ENCODE measurements around the gene TCEANC2.

The TCEANC2 gene

DNA sequence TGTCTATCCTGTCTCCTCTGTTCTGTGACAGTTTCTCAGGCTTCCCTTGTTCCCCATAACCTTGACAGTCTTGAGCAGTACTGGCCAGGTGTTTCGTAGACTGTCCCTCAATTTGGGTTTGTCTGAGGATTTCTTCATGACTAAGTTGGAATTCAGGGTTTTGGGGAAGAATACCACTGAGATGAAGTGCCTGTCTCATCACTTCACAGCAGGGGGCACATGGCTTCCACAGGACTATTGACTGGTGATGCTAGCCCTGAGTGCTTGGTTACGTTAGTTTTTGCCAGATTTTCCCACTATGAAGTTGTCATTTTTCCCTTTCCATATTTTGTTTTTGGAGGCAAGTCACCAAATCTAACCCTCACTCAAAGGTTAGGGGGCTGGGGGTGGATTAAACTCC lies 53.7 kb downstream of the TCEANC2 start:
- no peak overlapping the region for H3K27ac ChIP-seq (ENCODE audit: low read depth, low read length)
- no peaks in the 10 kb centered on the region for H3K4me1 ChIP-seq (ENCODE audit: control insufficient read depth, insufficient read depth, low read length)
- H3K9me3 ChIP-seq (ENCODE audit: control insufficient read depth, insufficient read depth, low read length) = no peaks in the 10 kb centered on the region
- H3K27me3 ChIP-seq (ENCODE audit: control insufficient read depth, insufficient read depth, low read length) = no peaks in the 10 kb centered on the region
- no peak overlapping the region for H3K9ac ChIP-seq (ENCODE audit: low read depth, low read length)
- H3K36me3 ChIP-seq (ENCODE audit: control insufficient read depth, insufficient read depth, low read length) = no peaks in the 10 kb centered on the region
- H3K4me3 ChIP-seq (ENCODE audit: low read depth, low read length) = no peak overlapping the region

DNA sequence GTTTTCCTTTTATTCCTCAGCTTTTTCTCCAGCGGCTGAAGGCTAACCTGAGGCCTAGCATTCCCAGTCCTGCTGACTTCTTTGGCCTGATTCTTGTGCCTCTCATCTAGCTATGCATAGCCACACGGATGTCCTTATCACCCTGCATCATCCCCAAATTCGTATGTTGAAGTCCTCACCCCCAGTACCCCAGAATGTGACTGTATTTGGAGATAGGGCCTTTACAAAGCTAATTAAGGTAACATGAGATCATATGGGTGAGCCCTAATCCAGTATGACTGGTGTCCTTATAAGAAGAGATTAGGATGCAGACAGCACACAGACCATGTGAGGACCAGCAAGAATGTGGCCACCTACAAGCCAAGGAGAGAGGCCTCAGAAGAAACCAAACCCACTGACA lies 54.7 kb downstream of the TCEANC2 start:
- Histone ChIP-seq H3K9me3 (ENCODE audit: control insufficient read depth, insufficient read depth, low read length) (no peaks in the 10 kb centered on the region), H3K4me3 (ENCODE audit: low read depth, low read length) (no peak overlapping the region), H3K27ac (ENCODE audit: low read depth, low read length) (no peak overlapping the region)

DNA sequence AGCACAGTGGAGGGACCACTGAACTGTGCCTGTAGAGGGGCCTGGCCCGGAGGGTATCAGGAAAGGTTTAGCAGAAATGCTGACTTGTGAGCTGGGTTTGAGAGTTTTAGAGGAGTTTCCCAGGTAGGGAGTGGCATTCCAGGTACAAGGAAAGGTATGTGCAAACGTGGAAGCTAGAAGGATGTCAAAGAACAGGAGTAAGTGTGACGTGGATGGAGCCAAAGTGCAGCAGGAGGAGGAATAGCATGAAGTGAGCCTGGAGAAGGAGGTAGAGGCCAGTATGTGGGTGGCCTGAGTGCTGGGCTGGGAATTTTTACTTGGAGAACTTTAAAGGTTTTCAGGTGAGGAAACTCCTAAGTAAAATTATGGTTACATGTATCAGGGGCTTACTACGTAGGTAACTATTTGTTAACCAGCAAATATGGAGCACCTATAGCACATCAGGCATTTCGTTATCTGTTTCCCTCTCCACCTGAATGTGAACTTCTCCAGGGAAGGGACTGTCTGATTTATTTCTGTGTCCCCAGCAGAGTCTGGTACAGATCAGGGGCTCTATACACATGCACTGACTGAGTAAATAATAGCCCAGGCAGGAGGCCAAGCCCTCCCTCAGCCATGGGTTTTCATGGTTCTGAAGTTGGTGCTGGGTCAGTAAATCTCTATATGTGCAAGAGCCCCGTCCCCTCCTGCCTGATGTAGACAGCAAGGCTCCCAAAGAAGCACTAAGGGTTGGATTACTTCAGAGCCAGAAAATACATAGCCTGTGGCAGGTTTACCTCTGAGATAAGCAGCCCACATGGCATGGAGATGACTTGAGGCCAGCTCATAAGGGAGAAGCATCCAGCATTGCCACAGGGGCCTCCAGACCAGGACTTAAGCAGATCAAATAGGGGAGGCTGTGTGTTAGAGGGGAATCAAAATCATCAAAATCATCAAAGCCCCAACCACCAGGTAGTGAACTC lies 56.0 kb downstream of the TCEANC2 start:
- Histone ChIP-seq H3K9me3 (ENCODE audit: control insufficient read depth, insufficient read depth, low read length) (no peaks in the 10 kb centered on the region), H3K27me3 (ENCODE audit: control insufficient read depth, insufficient read depth, low read length) (no peaks in the 10 kb centered on the region), H3K36me3 (ENCODE audit: control insufficient read depth, insufficient read depth, low read length) (no peaks in the 10 kb centered on the region), H3K9ac (ENCODE audit: low read depth, low read length) (no peak overlapping the region), H3K4me3 (ENCODE audit: low read depth, low read length) (no peak overlapping the region), H3K27ac (ENCODE audit: low read depth, low read length) (no peak overlapping the region), H3K4me1 (ENCODE audit: control insufficient read depth, insufficient read depth, low read length) (no peaks in the 10 kb centered on the region)

More for the DNA sequence above, 54.7 kb downstream of the TCEANC2 start:
- Histone ChIP-seq H3K27me3 (ENCODE audit: control insufficient read depth, insufficient read depth, low read length) (no peaks in the 10 kb centered on the region), H3K9ac (ENCODE audit: low read depth, low read length) (no peak overlapping the region), H3K36me3 (ENCODE audit: control insufficient read depth, insufficient read depth, low read length) (no peaks in the 10 kb centered on the region), H3K4me1 (ENCODE audit: control insufficient read depth, insufficient read depth, low read length) (no peaks in the 10 kb centered on the region)

DNA sequence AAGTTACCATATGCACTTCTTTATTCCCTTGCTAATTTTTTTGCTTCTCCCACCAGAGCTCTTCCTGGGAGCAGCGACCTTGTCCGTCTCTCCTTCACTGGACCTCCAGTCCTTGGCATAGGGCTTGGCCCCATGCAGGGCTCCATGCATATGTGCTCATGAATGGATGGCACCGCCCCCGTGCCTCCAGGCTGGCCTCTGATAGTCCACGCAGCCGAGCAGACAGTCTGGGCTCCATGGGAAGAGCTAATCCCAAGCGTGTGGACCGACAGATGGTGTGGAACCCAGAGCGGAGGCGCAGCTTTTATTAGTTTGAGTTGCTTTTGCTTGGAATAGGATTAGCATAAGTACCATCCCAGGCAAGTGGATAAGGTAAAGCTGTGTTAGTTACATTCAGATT lies 57.6 kb downstream of the TCEANC2 start:
- H3K27ac ChIP-seq (ENCODE audit: low read depth, low read length) = no peak overlapping the region
- H3K27me3 ChIP-seq (ENCODE audit: control insufficient read depth, insufficient read depth, low read length) = no peaks in the 10 kb centered on the region
- H3K9me3 ChIP-seq (ENCODE audit: control insufficient read depth, insufficient read depth, low read length) = no peaks in the 10 kb centered on the region
- H3K4me3 ChIP-seq (ENCODE audit: low read depth, low read length) = no peak overlapping the region
- H3K4me1 ChIP-seq (ENCODE audit: control insufficient read depth, insufficient read depth, low read length) = no peaks in the 10 kb centered on the region
- H3K36me3 ChIP-seq (ENCODE audit: control insufficient read depth, insufficient read depth, low read length) = no peaks in the 10 kb centered on the region
- H3K9ac ChIP-seq (ENCODE audit: low read depth, low read length) = no peak overlapping the region

DNA sequence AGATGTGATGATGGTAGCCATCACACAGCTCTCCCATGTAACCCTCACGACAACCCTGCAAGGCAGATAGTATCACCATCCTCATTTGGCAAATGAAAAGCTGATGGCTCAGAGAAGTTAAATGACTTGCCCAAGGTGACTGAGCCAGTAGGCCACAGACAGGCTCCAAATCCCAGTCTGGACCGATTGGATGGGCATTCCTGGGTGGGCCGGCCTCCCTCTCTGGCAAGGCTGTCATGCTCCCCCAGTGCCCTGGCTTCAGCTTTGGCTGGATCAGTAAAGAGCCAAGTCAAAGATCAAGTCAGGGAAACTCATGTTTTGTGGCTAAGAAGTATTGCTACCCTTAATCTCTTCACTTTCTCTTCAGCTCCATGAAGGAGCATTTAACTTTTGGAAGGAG lies 58.2 kb downstream of the TCEANC2 start:
- no peaks in the 10 kb centered on the region for H3K4me1 ChIP-seq (ENCODE audit: control insufficient read depth, insufficient read depth, low read length)
- no peaks in the 10 kb centered on the region for H3K36me3 ChIP-seq (ENCODE audit: control insufficient read depth, insufficient read depth, low read length)
- H3K27me3 ChIP-seq (ENCODE audit: control insufficient read depth, insufficient read depth, low read length) = no peaks in the 10 kb centered on the region
- no peak overlapping the region for H3K27ac ChIP-seq (ENCODE audit: low read depth, low read length)
- H3K9me3 ChIP-seq (ENCODE audit: control insufficient read depth, insufficient read depth, low read length) = no peaks in the 10 kb centered on the region
- H3K9ac ChIP-seq (ENCODE audit: low read depth, low read length) = no peak overlapping the region
- H3K4me3 ChIP-seq (ENCODE audit: low read depth, low read length) = no peak overlapping the region

DNA sequence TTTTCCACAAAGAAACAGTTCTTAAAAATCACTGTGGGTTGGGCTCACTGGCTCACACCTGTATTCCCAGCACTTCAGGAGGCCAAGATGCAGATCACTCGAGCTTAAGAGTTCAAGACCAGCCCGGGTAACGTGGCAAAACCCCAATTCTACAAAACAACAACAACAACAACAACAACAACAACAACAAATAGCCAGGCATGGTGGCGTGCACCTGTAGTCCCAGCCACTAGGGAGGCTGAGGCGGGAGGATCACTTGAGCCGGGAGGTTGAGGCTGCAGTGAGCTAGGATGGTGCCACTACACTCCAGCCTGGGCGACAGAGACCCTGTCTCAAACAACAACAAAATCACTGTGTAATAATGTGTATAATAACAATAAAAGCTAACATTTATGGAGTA lies 58.6 kb downstream of the TCEANC2 start:
- H3K4me1 ChIP-seq (ENCODE audit: control insufficient read depth, insufficient read depth, low read length) = no peaks in the 10 kb centered on the region
- no peak overlapping the region for H3K4me3 ChIP-seq (ENCODE audit: low read depth, low read length)
- no peak overlapping the region for H3K9ac ChIP-seq (ENCODE audit: low read depth, low read length)
- H3K27me3 ChIP-seq (ENCODE audit: control insufficient read depth, insufficient read depth, low read length) = no peaks in the 10 kb centered on the region
- no peaks in the 10 kb centered on the region for H3K9me3 ChIP-seq (ENCODE audit: control insufficient read depth, insufficient read depth, low read length)
- H3K36me3 ChIP-seq (ENCODE audit: control insufficient read depth, insufficient read depth, low read length) = no peaks in the 10 kb centered on the region
- no peak overlapping the region for H3K27ac ChIP-seq (ENCODE audit: low read depth, low read length)

DNA sequence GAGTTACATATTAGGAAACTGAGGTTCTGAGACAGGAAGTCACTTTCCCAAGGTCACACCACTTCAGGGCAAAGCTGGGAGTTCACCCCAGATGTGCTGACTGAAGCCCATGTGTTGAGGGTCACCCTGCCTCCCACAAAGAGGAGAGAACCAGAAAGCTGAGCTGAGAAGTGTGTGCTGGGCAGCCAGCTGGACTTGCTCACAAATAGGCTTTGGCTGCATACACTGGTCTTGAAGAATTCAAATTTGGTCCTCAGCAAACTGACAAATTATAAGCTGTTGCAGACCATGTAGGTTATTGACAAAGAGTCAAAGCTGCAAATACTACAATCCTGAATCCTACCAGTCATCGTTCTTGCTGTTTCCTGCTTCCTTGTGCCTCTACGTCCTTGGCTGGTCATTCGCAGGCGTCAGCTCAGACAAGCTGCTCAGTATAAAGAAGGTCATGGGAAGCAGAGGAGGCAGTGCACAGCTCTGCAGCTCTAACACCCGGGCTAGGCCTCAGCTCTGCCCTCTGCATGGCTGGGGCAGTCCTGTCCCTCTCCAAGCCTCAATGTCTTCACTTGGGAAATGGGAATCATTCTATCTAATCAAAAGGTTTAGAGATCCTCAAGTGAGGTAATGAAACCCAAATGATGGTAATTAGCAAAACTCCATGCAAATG lies 59.4 kb downstream of the TCEANC2 start:
- Histone ChIP-seq H3K27me3 (ENCODE audit: control insufficient read depth, insufficient read depth, low read length) (no peaks in the 10 kb centered on the region), H3K9me3 (ENCODE audit: control insufficient read depth, insufficient read depth, low read length) (no peaks in the 10 kb centered on the region), H3K4me1 (ENCODE audit: control insufficient read depth, insufficient read depth, low read length) (no peaks in the 10 kb centered on the region), H3K9ac (ENCODE audit: low read depth, low read length) (no peak overlapping the region), H3K36me3 (ENCODE audit: control insufficient read depth, insufficient read depth, low read length) (no peaks in the 10 kb centered on the region), H3K4me3 (ENCODE audit: low read depth, low read length) (no peak overlapping the region), H3K27ac (ENCODE audit: low read depth, low read length) (no peak overlapping the region)

DNA sequence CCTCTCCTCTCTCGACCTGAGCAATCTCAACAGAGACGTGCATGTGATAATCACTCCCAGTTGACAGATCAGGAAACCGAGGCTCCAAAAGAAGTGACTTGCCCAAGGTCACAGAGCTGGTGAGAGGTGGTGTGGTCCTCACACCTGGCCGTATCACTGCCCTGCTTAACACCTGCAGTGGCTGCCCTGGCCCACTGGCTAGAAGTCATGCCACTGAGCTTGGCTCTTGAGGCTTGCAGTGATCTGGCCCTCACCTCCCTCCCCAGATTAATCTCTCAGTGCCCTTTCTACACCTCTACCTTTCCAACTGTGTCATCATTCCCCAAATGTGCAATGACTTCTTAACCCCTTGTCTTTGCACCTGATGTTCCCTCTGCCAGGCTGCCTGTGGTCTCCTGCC lies 60.6 kb downstream of the TCEANC2 start:
- Histone ChIP-seq H3K4me1 (ENCODE audit: control insufficient read depth, insufficient read depth, low read length) (no peaks in the 10 kb centered on the region), H3K9ac (ENCODE audit: low read depth, low read length) (no peak overlapping the region), H3K9me3 (ENCODE audit: control insufficient read depth, insufficient read depth, low read length) (no peaks in the 10 kb centered on the region), H3K4me3 (ENCODE audit: low read depth, low read length) (no peak overlapping the region), H3K27ac (ENCODE audit: low read depth, low read length) (no peak overlapping the region), H3K27me3 (ENCODE audit: control insufficient read depth, insufficient read depth, low read length) (no peaks in the 10 kb centered on the region), H3K36me3 (ENCODE audit: control insufficient read depth, insufficient read depth, low read length) (no peaks in the 10 kb centered on the region)

DNA sequence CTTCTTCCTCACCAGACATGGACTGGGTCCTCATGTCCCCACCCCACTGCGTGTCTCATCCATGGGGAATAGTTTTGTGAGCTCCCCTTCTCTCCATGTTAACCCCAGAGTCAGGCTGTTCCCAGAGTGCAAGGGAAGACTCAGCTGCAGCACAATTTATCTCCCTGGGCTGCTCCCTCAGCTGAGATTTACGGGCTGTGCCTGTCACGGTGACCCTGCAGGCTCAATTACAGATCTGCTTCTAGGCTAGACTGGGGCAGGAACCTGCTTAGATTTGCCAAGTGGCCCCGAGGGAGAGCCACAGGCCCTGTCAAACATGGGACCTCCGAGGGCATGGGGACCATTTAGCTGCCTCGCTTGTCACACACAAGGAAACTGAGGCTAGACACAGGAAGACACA lies 61.5 kb downstream of the TCEANC2 start:
- no peaks in the 10 kb centered on the region for H3K4me1 ChIP-seq (ENCODE audit: control insufficient read depth, insufficient read depth, low read length)
- no peak overlapping the region for H3K4me3 ChIP-seq (ENCODE audit: low read depth, low read length)
- H3K9ac ChIP-seq (ENCODE audit: low read depth, low read length) = no peak overlapping the region
- no peaks in the 10 kb centered on the region for H3K9me3 ChIP-seq (ENCODE audit: control insufficient read depth, insufficient read depth, low read length)
- no peaks in the 10 kb centered on the region for H3K36me3 ChIP-seq (ENCODE audit: control insufficient read depth, insufficient read depth, low read length)
- no peaks in the 10 kb centered on the region for H3K27me3 ChIP-seq (ENCODE audit: control insufficient read depth, insufficient read depth, low read length)
- H3K27ac ChIP-seq (ENCODE audit: low read depth, low read length) = no peak overlapping the region

DNA sequence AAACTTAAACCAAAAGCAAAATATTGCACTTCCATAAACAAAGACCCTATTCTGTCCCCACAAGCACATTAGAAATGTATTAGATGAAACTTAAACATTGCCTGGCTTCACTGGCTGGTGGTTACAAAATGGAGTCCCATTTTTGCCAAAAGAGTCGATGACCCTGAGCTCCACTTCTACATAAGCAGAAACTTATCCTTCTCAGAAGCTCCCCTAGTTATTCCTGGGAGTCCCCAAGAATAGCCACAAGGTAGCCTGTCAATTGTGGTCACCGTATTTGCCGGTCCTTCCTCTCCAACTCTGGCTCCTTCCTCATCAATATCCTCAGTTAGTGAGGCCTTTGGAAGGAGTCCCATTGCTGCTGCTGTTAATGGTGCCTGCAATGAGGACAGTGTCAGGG lies 62.1 kb downstream of the TCEANC2 start:
- no peak overlapping the region for H3K4me3 ChIP-seq (ENCODE audit: low read depth, low read length)

DNA sequence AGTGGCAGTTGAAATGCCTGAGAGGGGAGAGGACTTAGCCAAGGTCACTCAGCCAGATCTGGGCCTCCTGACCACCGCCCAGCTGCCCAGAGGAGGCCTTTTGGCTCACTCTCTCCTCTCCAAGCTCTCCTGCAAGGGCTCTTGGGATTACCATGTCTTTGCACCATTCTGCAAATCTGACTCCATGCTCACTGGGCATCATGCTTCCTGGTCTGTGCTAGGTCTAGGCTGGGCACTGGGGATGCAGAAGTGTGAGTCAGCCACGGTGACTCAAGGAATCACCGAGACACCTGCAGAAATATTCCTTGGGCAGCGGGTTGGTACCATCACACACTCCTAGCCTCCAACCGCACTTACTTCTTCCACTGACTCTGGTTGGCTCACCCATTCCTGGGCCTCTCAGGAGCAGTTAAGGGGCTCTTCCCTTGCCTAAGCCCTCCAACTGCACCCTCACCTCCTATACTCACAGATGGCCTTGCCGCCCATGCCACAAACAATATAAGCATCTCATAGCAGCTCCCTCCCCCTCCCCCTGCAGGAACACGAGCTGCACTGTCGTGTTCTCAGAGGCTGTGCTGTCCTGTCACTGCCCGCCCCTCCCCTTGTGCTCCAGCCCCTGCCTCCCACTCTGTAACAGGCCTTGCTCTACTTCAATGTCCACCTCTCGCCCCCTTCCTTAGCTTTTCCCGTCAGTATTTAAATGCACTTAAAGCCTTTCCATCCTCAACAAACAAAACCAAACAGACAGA lies 64.6 kb downstream of the TCEANC2 start:
- no peaks in the 10 kb centered on the region for H3K36me3 ChIP-seq (ENCODE audit: control insufficient read depth, insufficient read depth, low read length)
- peaks cover 13% of the 10 kb centered on the region for H3K27me3 ChIP-seq (ENCODE audit: control insufficient read depth, insufficient read depth, low read length)
- peaks cover 8% of the 10 kb centered on the region for H3K4me1 ChIP-seq (ENCODE audit: control insufficient read depth, insufficient read depth, low read length)
- H3K9me3 ChIP-seq (ENCODE audit: control insufficient read depth, insufficient read depth, low read length) = no peaks in the 10 kb centered on the region
- no peak overlapping the region for H3K9ac ChIP-seq (ENCODE audit: low read depth, low read length)
- H3K27ac ChIP-seq (ENCODE audit: low read depth, low read length) = no peak overlapping the region
- H3K4me3 ChIP-seq (ENCODE audit: low read depth, low read length) = no peak overlapping the region

More for the DNA sequence above, 62.1 kb downstream of the TCEANC2 start:
- no peak overlapping the region for H3K27ac ChIP-seq (ENCODE audit: low read depth, low read length)
- no peaks in the 10 kb centered on the region for H3K36me3 ChIP-seq (ENCODE audit: control insufficient read depth, insufficient read depth, low read length)
- H3K27me3 ChIP-seq (ENCODE audit: control insufficient read depth, insufficient read depth, low read length) = no peaks in the 10 kb centered on the region
- no peaks in the 10 kb centered on the region for H3K9me3 ChIP-seq (ENCODE audit: control insufficient read depth, insufficient read depth, low read length)
- no peak overlapping the region for H3K9ac ChIP-seq (ENCODE audit: low read depth, low read length)
- no peaks in the 10 kb centered on the region for H3K4me1 ChIP-seq (ENCODE audit: control insufficient read depth, insufficient read depth, low read length)

Measured in HUES48 (cell line).